Measurements from ENCODE around the gene GDF11.

Gene GDF11

GRCh38 chr12:55707219-55707671, 35.7 kb upstream of the GDF11 start:
- DNase-seq (ENCODE audit: low spot score): no peak

- DNase-seq (ENCODE audit: low spot score): peak; percentile 84
Measured at GRCh38 chr12:55707841-55708694, 34.9 kb upstream of the GDF11 start, which contains the start of gene ITGA7. Gene ITGA7, minus strand, starts transcription at chr12:55707904. Its CDS starts 222 bp downstream, at chr12:55707682.

- DNase-seq (ENCODE audit: low spot score): no peak
Measured at GRCh38 chr12:55708695-55709233, 34.2 kb upstream of the GDF11 start.

- DNase-seq (ENCODE audit: low spot score): no peak
Measured at GRCh38 chr12:55711786-55712553, 31.0 kb upstream of the GDF11 start.

- no peak for DNase-seq (ENCODE audit: low spot score)
Measured at GRCh38 chr12:55712700-55713415, 30.1 kb upstream of the GDF11 start.

GRCh38 chr12:55713721-55714120, 29.2 kb upstream of the GDF11 start:
- DNase-seq (ENCODE audit: low spot score): no peak

GRCh38 chr12:55715169-55715764, 27.7 kb upstream of the GDF11 start:
- no peak for DNase-seq (ENCODE audit: low spot score)

GRCh38 chr12:55715833-55716581, 26.9 kb upstream of the GDF11 start, which contains the start of gene BLOC1S1:
Gene BLOC1S1, plus strand, starts transcription at chr12:55716046. Its CDS starts 6 bp downstream, at chr12:55716052.
- DNase-seq (ENCODE audit: low spot score): peak; percentile 96

GRCh38 chr12:55716582-55716957, 26.4 kb upstream of the GDF11 start:
- DNase-seq (ENCODE audit: low spot score): no peak

GRCh38 chr12:55717011-55718007, 25.6 kb upstream of the GDF11 start:
- no peak for DNase-seq (ENCODE audit: low spot score)

- no peak for DNase-seq (ENCODE audit: low spot score)
Measured at GRCh38 chr12:55718015-55718414, 24.9 kb upstream of the GDF11 start.

- no peak for DNase-seq (ENCODE audit: low spot score)
Measured at GRCh38 chr12:55718624-55719275, 24.2 kb upstream of the GDF11 start.

- DNase-seq (ENCODE audit: low spot score): no peak
Measured at GRCh38 chr12:55719371-55719770, 23.6 kb upstream of the GDF11 start.

GRCh38 chr12:55720071-55720564, 22.8 kb upstream of the GDF11 start, which contains the start of gene RDH5:
Gene RDH5, plus strand, starts transcription at chr12:55720393. Its CDS starts 792 bp downstream, at chr12:55721185.
- peak; percentile 83 for DNase-seq (ENCODE audit: low spot score)

- DNase-seq (ENCODE audit: low spot score): peak; percentile 69
Measured at GRCh38 chr12:55720894-55721444, 22.0 kb upstream of the GDF11 start.

- no peak for DNase-seq (ENCODE audit: low spot score)
Measured at GRCh38 chr12:55721601-55722213, 21.2 kb upstream of the GDF11 start.

- no peak for DNase-seq (ENCODE audit: low spot score)
Measured at GRCh38 chr12:55722948-55723347, 20.0 kb upstream of the GDF11 start.

Measured in HuH-7.5 (cell line).